GM12878 (cell line): Measurements from ENCODE around the gene CLCNKA. TPM values are rescaled to one million over a fixed set of nuclear protein-coding genes. Genes with fewer than 3 reads are reported as not detected.

ENCODE experiments used
- ATAC-seq: fragments of 200-7000 bp; cut with Tn5 transposase; 3 replicates; pipeline ENCODE4 v1.9.1; 2020; ENCODE audit warnings: mild to moderate bottlenecking, moderate library complexity
- BruUV-seq: library from RNA; stranded (reverse); fragments of 400-500 nt; replicated peaks from 2 replicates; lab custom pipeline; 2021; lab: Mats Ljungman, UMichigan
- CTCF ChIA-PET: fragments of 300-600 bp; sonication (Branson Sonifier 250); formaldehyde crosslinking; extraction: SDS; loops from one replicate; lab custom pipeline; 2021; ENCODE audit warnings: inconsistent platforms; lab: Yijun Ruan, JAX
- POLR2A ChIA-PET: fragments of 350-600 bp; formaldehyde crosslinking; extraction: SDS; loops from one replicate; lab custom pipeline; 2021; ENCODE audit warnings: inconsistent platforms; lab: Charles Lee
- RAD21 ChIA-PET: fragments of 300-600 bp; sonication (Branson Sonifier 250); formaldehyde crosslinking; loops from one replicate; lab custom pipeline; 2023; ENCODE audit warnings: antibody characterized with exemption; ENCODE audit not compliant: unreplicated experiment; lab: Charles Lee
- SMC1A ChIA-PET: fragments of 300-600 bp; sonication (Branson Sonifier 250); formaldehyde crosslinking; loops from one replicate; lab custom pipeline; 2023; ENCODE audit not compliant: unreplicated experiment, uncharacterized antibody; lab: Charles Lee
- DNase-seq: peaks from one replicate; pipeline ENCODE4 v3.0.0-alpha.2; 2011; ENCODE audit warnings: low read depth, low spot score
- FAIRE-seq: peaks from 3 replicates; lab custom pipeline; 2011; peaks lifted over from hg19 to GRCh38; lab: Jason Lieb, UNC
- H2AFZ ChIP-seq: 2 replicates; pipeline ENCODE4 v1.6.0; 2011; ENCODE audit warnings: low read depth, low read length, control low read depth; ENCODE audit not compliant: control insufficient read depth
- H3K27ac ChIP-seq: 2 replicates; pipeline ENCODE4 v1.5.1; 2011; ENCODE audit warnings: control low read depth; ENCODE audit not compliant: control insufficient read depth, insufficient read depth
- H3K27me3 ChIP-seq, 2 experiments: replicated peaks in 1 of 2; 2 replicates each; pipeline versions ENCODE4 v1.6.0 to v1.6.1; 2011; ENCODE audit warnings: low read length in 1 of 2; ENCODE audit not compliant: control insufficient read depth in 2 of 2, insufficient read depth in 2 of 2
- H3K36me3 ChIP-seq, 2 experiments: 2 replicates each; pipeline ENCODE4 v1.5.1; 2011; ENCODE audit warnings: low read length in 1 of 2; ENCODE audit not compliant: control insufficient read depth in 2 of 2, insufficient read depth in 2 of 2
- H3K4me1 ChIP-seq: 2 replicates; pipeline ENCODE4 v1.6.1; 2011; ENCODE audit warnings: mild to moderate bottlenecking, low read length, moderate library complexity, mixed read lengths; ENCODE audit not compliant: control insufficient read depth, insufficient read depth
- H3K4me2 ChIP-seq: 2 replicates; pipeline ENCODE4 v1.6.0; 2011; ENCODE audit warnings: control low read depth; ENCODE audit not compliant: control insufficient read depth, insufficient read depth
- H3K4me3 ChIP-seq: fragments of 200-600 bp; sonication (generic); 2 replicates; pipeline ENCODE4 v1.5.1; 2016
- H3K79me2 ChIP-seq: 2 replicates; pipeline ENCODE4 v1.6.0; 2011; ENCODE audit warnings: low read length; ENCODE audit not compliant: control insufficient read depth, insufficient read depth
- H3K9ac ChIP-seq: 2 replicates; pipeline ENCODE4 v1.8.0; 2011; ENCODE audit warnings: low read length, control low read depth, mixed read lengths; ENCODE audit not compliant: control insufficient read depth, insufficient read depth
- H3K9me3 ChIP-seq: replicated peaks from 3 replicates; pipeline ENCODE4 v1.5.1; 2011; ENCODE audit warnings: mild to moderate bottlenecking, low read length; ENCODE audit not compliant: control insufficient read depth, insufficient read depth
- H4K20me1 ChIP-seq: 2 replicates; pipeline ENCODE4 v1.6.0; 2011; ENCODE audit not compliant: control insufficient read depth, insufficient read depth
- ASH2L ChIP-seq: fragments of 300-600, 200-600 bp; sonication (generic); IDR thresholded peaks from 2 replicates; pipeline ENCODE4 v1.6.1; 2017; ENCODE audit warnings: low read depth, mild to moderate bottlenecking, borderline replicate concordance
- E4F1 ChIP-seq: fragments of 450-650 bp; IDR thresholded peaks from 2 replicates; pipeline ENCODE4 v1.6.1; 2018; ENCODE audit warnings: borderline replicate concordance, mild to moderate bottlenecking; ENCODE audit not compliant: partially characterized antibody
- EZH2 ChIP-seq: IDR thresholded peaks from 2 replicates; pipeline ENCODE4 v1.6.1; 2012; ENCODE audit warnings: low read depth, mild to moderate bottlenecking, control low read depth, inconsistent platforms, low read length, borderline replicate concordance; ENCODE audit not compliant: control insufficient read depth
- MTA3 ChIP-seq: IDR thresholded peaks from 2 replicates; pipeline ENCODE4 v1.6.1; 2012; ENCODE audit warnings: low read length, inconsistent platforms, borderline replicate concordance
- NFYB ChIP-seq: IDR thresholded peaks from 2 replicates; pipeline ENCODE4 v1.6.1; 2011; ENCODE audit warnings: low read depth, mild to moderate bottlenecking, low read length, improper control_type of control experiment, moderate library complexity; ENCODE audit not compliant: insufficient read depth
- PAX5 ChIP-seq: IDR thresholded peaks from 2 replicates; pipeline ENCODE4 v1.6.1; 2011; ENCODE audit warnings: low read depth, low read length, borderline replicate concordance
- TAF1 ChIP-seq: IDR thresholded peaks from 2 replicates; pipeline ENCODE4 v1.6.1; 2011; ENCODE audit warnings: mild to moderate bottlenecking, low read depth, low read length, borderline replicate concordance
- ZNF274 ChIP-seq: IDR thresholded peaks from one replicate; pipeline ENCODE4 v1.8.0; 2011; ENCODE audit not compliant: insufficient read length, insufficient read depth
- WGBS: methylation state at CpG from one replicate; pipeline ENCODE4 v1.1.6; 2016; ENCODE audit warnings: low lambda C conversion rate; ENCODE audit not compliant: insufficient replicate concordance, insufficient coverage; ENCODE audit errors: missing lambda C conversion rate; 5-methylcytosine and 5-hydroxymethylcytosine counted together
- in situ Hi-C: fragments of 300-500 bp; cut with MboI; formaldehyde crosslinking; loops from 9 replicates; pipeline ENCODE4 v1.14.3; 2018; ENCODE audit warnings: mixed read lengths
- intact Hi-C: fragments of 100-400 bp; cut with micrococcal nuclease; formaldehyde crosslinking; loops from one replicate; pipeline ENCODE4 v1.14.2; 2022; ENCODE audit not compliant: unreplicated experiment
- polyA plus RNA-seq, 11 experiments: library from polyadenylated mRNA; depleted of rRNA in 4 of 11; unstranded in 6 of 11; stranded (reverse) in 5 of 11; fragments of >200 nt; fragmentation: Nextera tagmentation in 4 of 11; fragmentation: Illumina TruSeq in 1 of 11; extraction: Ambion mirVana in 4 of 11; extraction: Trizol in 1 of 11; gene quantifications; 1 replicate in 1 of 11; 2 replicates in 10 of 11; pipeline versions ENCODE4 v1.2.1 to v1.2.3, GENCODE V29; 2011 to 2016; ENCODE audit warnings: inconsistent platforms in 2 of 11, missing spikeins in 2 of 11, low read depth in 1 of 11
- total RNA-seq, 4 experiments: library from RNA; depleted of rRNA in 3 of 4; stranded (reverse); fragments of >200 nt in 3 of 4; fragmentation: Illumina TruSeq in 1 of 4; extraction: Trizol in 1 of 4; gene quantifications; 2 replicates each; pipeline versions ENCODE4 v1.2.1 to v1.2.3, GENCODE V29; 2013 to 2021
- TF ChIP-seq, protein P1 (sequence below): IDR thresholded peaks from 2 replicates; pipeline ENCODE4 v1.6.1; 2011; ENCODE audit warnings: borderline replicate concordance, low read depth, mild to moderate bottlenecking, moderate library complexity, low read length; ENCODE audit not compliant: insufficient read depth, poor library complexity, severe bottlenecking

CLCNKA gene
- total and polyA plus RNA-seq, 10 of the 15 experiments (the other 5 are each of a cell fraction or from before 2014, with no cell fraction given): 0.02 to 0.15 (median 0.08) TPM; not detected in 6

DNA sequence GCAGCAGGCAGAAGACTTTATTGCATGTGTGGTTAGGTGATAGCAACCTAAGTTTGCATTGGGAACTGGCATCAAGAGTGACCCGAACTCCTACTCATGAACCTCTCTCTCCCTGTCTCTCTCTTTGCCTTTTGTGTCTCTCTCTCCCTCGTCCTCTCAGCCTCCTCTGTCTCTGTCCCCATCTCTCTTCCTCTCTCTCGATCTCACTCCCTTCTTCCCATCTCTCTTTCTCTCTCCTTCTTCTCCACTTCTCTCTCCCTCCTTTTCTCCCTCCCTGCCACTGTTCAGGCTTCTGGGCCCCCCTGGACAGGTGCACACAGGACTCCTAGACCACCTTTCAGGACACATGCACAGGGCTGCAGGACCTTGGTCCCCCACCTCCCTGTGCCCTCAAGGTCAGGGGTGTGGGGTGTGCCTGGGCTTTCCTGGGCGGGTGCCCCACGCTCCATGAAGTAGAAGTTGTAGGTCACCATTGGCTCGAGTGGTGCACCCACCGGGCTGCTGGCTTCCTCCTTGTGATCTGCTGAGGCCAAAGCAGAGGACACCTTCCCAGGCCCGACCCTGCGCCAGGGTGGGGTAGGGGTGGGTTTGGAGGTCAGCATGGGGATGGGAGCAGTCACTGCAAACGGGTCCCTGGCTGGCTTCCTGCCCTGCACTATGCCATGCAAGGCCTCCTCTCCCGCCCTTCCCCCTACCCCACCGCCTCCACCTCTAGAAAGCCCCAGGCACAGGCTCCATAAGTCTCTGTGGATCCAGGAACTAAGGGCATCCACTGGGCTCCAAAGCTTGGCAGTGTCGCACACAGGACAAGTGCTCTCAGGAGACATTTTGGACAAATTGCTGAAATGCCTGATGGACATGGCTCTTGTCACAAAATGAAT lies 32.7 kb upstream of the CLCNKA start:
- Histone ChIP-seq H3K27ac (no peak overlapping the region), H3K4me1 (no peaks in the 10 kb centered on the region), H3K36me3 (no peaks in the 10 kb centered on the region), H3K9ac (no peak overlapping the region), H4K20me1 (no peaks in the 10 kb centered on the region), H3K27me3 (no peaks in the 10 kb centered on the region), H3K79me2 (no peaks in the 10 kb centered on the region), H3K4me3 (no peak overlapping the region), H3K9me3 (no peaks in the 10 kb centered on the region), H2AFZ (no peak overlapping the region), H3K4me2 (no peak overlapping the region)
- ChIA-PET POLR2A (no interaction called here), RAD21 (interaction anchor here (0.5 kb wide), 1 partner anchor 174 kb away, joined by 3 read pairs; no protein-coding TSS in a partner anchor), CTCF (no interaction called here), SMC1A (interaction anchor here (0.8 kb wide), 1 partner anchor 13 kb away, joined by 3 read pairs; the partner anchor contains the start of gene ZBTB17)
- TF ChIP-seq E4F1 (no peak), ZNF274 (no peak)
- in situ Hi-C loops: no loop called here
- WGBS: 59% methylated on average over 11 of the region's 13 CpGs
- FAIRE-seq (no peak), ATAC-seq (no peak), DNase-seq (no peak)
- no TSS peak for BruUV-seq
- intact Hi-C loops: no loop called here

GRCh38 chr1:15989776-15990175 lies 32.1 kb upstream of the CLCNKA start:
- Histone ChIP-seq H3K4me2 (no peak overlapping the region), H3K27ac (no peak overlapping the region), H3K9ac (no peak overlapping the region), H3K79me2 (no peaks in the 10 kb centered on the region), H3K4me3 (no peak overlapping the region), H3K27me3 (no peaks in the 10 kb centered on the region), H3K9me3 (no peaks in the 10 kb centered on the region), H3K4me1 (no peaks in the 10 kb centered on the region), H4K20me1 (no peaks in the 10 kb centered on the region), H3K36me3 (no peaks in the 10 kb centered on the region), H2AFZ (no peak overlapping the region)
- BruUV-seq: no TSS peak
- FAIRE-seq (no peak), DNase-seq (no peak), ATAC-seq (no peak)
- TF ChIP-seq ASH2L (no peak), PAX5 (no peak), NFYB (no peak), EZH2 (no peak), TAF1 (no peak), MTA3 (no peak)
- TF ChIP-seq, protein P1, sequence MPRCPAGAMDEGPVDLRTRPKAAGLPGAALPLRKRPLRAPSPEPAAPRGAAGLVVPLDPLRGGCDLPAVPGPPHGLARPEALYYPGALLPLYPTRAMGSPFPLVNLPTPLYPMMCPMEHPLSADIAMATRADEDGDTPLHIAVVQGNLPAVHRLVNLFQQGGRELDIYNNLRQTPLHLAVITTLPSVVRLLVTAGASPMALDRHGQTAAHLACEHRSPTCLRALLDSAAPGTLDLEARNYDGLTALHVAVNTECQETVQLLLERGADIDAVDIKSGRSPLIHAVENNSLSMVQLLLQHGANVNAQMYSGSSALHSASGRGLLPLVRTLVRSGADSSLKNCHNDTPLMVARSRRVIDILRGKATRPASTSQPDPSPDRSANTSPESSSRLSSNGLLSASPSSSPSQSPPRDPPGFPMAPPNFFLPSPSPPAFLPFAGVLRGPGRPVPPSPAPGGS: no peak
- ChIA-PET CTCF (no interaction called here), RAD21 (interaction anchor here (0.5 kb wide), 1 partner anchor 174 kb away, joined by 3 read pairs; no protein-coding TSS in a partner anchor), SMC1A (no interaction called here), POLR2A (no interaction called here)
- 51% methylated on average over 9 of the region's 9 CpGs for WGBS
- intact Hi-C loops (loop anchor here (5.0 kb wide), 1 partner anchor 197 kb away; no protein-coding TSS in a partner anchor), in situ Hi-C loops (no loop called here)
